ENCODE results near the gene SPDYE17.
"Not testable (repeated sequence)": the region's sequence is repeated elsewhere in the genome, so short reads cannot be mapped to it uniquely, and the experiment has no call there.

The SPDYE17 gene

GRCh38 chr7:77032261-77032660, at the start of gene SPDYE17:
TSS of gene SPDYE17 (minus strand) at chr7:77032361. CDS start at chr7:77030570, 1,791 bp downstream.
- not testable (repeated sequence) for DNase-seq

GRCh38 chr7:77080236-77080635, 48.1 kb upstream of the SPDYE17 start:
- DNase-seq, result not testable (repeated sequence)

- not testable (repeated sequence) for DNase-seq
Observed at GRCh38 chr7:77079624-77080023, 47.5 kb upstream of the SPDYE17 start.

- DNase-seq, result not testable (repeated sequence)
Observed at GRCh38 chr7:77079112-77079511, 47.0 kb upstream of the SPDYE17 start.

GRCh38 chr7:77077060-77077459, 44.9 kb upstream of the SPDYE17 start:
- not testable (repeated sequence) for DNase-seq

GRCh38 chr7:77074786-77075396, 42.7 kb upstream of the SPDYE17 start:
- not testable (repeated sequence) for DNase-seq

- not testable (repeated sequence) for DNase-seq
Observed at GRCh38 chr7:77071108-77071507, 38.9 kb upstream of the SPDYE17 start.

GRCh38 chr7:77065869-77066268, 33.7 kb upstream of the SPDYE17 start:
- DNase-seq, result not testable (repeated sequence)

GRCh38 chr7:77063732-77064131, 31.6 kb upstream of the SPDYE17 start:
- DNase-seq, result not testable (repeated sequence)

GRCh38 chr7:77062557-77062956, 30.4 kb upstream of the SPDYE17 start, which contains the start of gene SPDYE18:
TSS of gene SPDYE18 (minus strand) at chr7:77062558. CDS start at chr7:77060512, 2,046 bp downstream.
- not testable (repeated sequence) for DNase-seq

GRCh38 chr7:77026349-77026748, 5.8 kb downstream of the SPDYE17 start:
- not testable (repeated sequence) for DNase-seq

- DNase-seq, result not testable (repeated sequence)
Observed at GRCh38 chr7:77010074-77010680, 22.0 kb downstream of the SPDYE17 start.

- not testable (repeated sequence) for DNase-seq
Observed at GRCh38 chr7:77008000-77008399, 24.2 kb downstream of the SPDYE17 start.

- not testable (repeated sequence) for DNase-seq
Observed at GRCh38 chr7:77006127-77007110, 25.7 kb downstream of the SPDYE17 start.

GRCh38 chr7:77005461-77006057, 26.6 kb downstream of the SPDYE17 start:
- DNase-seq, result not testable (repeated sequence)

GRCh38 chr7:77004151-77004550, 28.0 kb downstream of the SPDYE17 start:
- DNase-seq, result not testable (repeated sequence)

GRCh38 chr7:77003241-77003640, 28.9 kb downstream of the SPDYE17 start:
- DNase-seq, result not testable (repeated sequence)

GRCh38 chr7:77002678-77003233, 29.4 kb downstream of the SPDYE17 start:
- DNase-seq, result not testable (repeated sequence)

- not testable (repeated sequence) for DNase-seq
Observed at GRCh38 chr7:77002104-77002503, 30.1 kb downstream of the SPDYE17 start.

- DNase-seq, result not testable (repeated sequence)
Observed at GRCh38 chr7:76999474-77000107, 32.6 kb downstream of the SPDYE17 start.

- DNase-seq, result not testable (repeated sequence)
Observed at GRCh38 chr7:76998764-76999450, 33.3 kb downstream of the SPDYE17 start.

Data from activated gamma-delta T cell treated with Interleukin-2 at 50 U/mL for 16 hours (primary cell).